ENCODE results near the gene KLF15. TPM values are rescaled to one million over a fixed set of nuclear protein-coding genes. Genes with fewer than 3 reads are reported as not detected.

The KLF15 gene
- total and polyA plus RNA-seq, 2 of the 4 experiments (the other 2 are of a cell fraction), result 0.18 to 0.24 TPM

DNA sequence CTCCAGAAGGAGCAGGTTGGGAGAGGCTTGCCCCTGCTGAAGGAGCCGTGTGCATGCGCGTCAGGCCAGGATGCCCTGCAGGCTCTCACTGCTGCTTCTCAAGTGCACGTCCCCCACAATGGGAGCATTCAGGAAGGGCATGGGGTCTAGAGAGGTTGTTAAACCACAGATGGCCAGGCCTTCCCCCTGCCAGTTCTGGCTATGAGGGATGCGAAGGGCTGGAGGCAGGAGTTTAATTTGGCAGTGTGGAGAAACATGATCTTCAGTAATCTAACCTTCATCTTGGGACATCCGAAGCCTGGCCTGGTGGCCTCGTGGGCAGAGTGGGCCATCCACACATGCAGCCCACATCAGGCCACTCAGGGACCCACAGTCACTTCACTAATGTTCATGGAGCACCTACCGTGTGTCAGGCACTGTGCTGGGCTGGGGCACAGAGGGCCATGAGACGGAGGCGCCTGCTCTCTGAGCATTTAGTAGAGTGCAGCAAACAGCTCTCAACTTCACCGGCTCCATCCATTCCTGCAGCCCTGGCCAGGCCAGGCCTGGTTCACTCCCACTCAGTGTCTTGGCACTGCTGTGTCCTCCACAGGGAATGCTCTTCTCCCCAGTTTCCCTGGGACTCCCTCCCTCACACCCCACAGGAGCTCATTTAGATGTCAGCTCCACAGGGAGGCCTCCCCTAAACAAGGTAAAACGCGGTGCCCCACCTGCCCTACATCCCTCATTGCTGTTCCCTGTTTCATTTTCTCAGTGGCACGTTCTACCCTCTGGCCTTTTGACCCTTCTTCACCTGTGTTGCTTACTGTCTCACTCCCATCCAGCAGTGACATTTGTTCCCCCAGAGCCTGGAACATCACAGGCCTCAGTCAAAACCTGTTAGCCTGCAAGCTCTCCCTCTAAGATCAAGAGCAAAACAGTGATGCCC, 41.5 kb upstream of the KLF15 start:
- no peak overlapping the region for H4K91ac ChIP-seq (ENCODE audit: insufficient read depth, low read depth, low read length)
- DNase-seq (no peak), ATAC-seq (ENCODE audit: low read depth) (no peak)
- H3K27me3 ChIP-seq (ENCODE audit: control insufficient read depth, insufficient read depth, low read length), result peaks cover 30% of the 10 kb centered on the region
- no peaks in the 10 kb centered on the region for H3K4me1 ChIP-seq (ENCODE audit: control insufficient read depth, insufficient read depth, low read length)
- 70% methylated on average over 5 of the region's 14 CpGs; no CpG with 5 or more reads in 1 of the 2 experiments for WGBS, 2 experiments (ENCODE audit: extremely low coverage in 2 of 2, insufficient read length in 1 of 2)
- no peak overlapping the region for H3K18ac ChIP-seq (ENCODE audit: low read depth, low read length)
- no peak overlapping the region for H4K8ac ChIP-seq (ENCODE audit: low read depth in 2 of 2, low read length in 2 of 2)
- no peak overlapping the region for H3K4ac ChIP-seq (ENCODE audit: low read depth, low read length)
- H4K20me1 ChIP-seq (ENCODE audit: insufficient read depth, low read length), result no peaks in the 10 kb centered on the region
- H3K56ac ChIP-seq (ENCODE audit: extremely low read depth, insufficient read depth, low read length), result no peak overlapping the region
- H2BK120ac ChIP-seq (ENCODE audit: low read depth, low read length), result no peak overlapping the region
- no peak overlapping the region for H2AFZ ChIP-seq (replicated peaks; ENCODE audit: low read length, poor library complexity)
- H3K9me3 ChIP-seq (ENCODE audit: control insufficient read depth, insufficient read depth, low read length), result no peaks in the 10 kb centered on the region
- intact Hi-C loops (cut with micrococcal nuclease) (no loop called here), in situ Hi-C loops (cut with MboI; ENCODE audit: low sequenced_read_pairs) (loop anchor here (10.0 to 25.0 kb wide), 2 partner anchors 154 to 436 kb away; partner anchors contain the start of gene ROPN1B), dilution Hi-C loops (cut with HindIII; ENCODE audit: low sequenced_read_pairs, unreplicated experiment) (no loop called here)
- no peak overlapping the region for H2AK9ac ChIP-seq (replicated peaks; ENCODE audit: low read depth, low read length, poor library complexity)
- no peak overlapping the region for H4K5ac ChIP-seq (ENCODE audit: low read depth, low read length)
- H2AK5ac ChIP-seq (ENCODE audit: low read depth, low read length), result no peak overlapping the region
- no peak overlapping the region for H3K4me3 ChIP-seq (ENCODE audit: insufficient read depth, low read depth, low read length)
- no peak overlapping the region for H3K14ac ChIP-seq (replicated peaks; ENCODE audit: low read depth, low read length)
- no peak overlapping the region for H3K27ac ChIP-seq (ENCODE audit: insufficient read depth, low read length)
- no peak overlapping the region for H3K23ac ChIP-seq (ENCODE audit: low read depth, low read length)
- no TSS peak for BruUV-seq (replicated peaks)
- TF ChIP-seq, protein P1, sequence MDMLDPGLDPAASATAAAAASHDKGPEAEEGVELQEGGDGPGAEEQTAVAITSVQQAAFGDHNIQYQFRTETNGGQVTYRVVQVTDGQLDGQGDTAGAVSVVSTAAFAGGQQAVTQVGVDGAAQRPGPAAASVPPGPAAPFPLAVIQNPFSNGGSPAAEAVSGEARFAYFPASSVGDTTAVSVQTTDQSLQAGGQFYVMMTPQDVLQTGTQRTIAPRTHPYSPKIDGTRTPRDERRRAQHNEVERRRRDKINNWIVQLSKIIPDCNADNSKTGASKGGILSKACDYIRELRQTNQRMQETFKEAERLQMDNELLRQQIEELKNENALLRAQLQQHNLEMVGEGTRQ (IDR thresholded peaks at IDR 0.05; ENCODE audit: low read depth, low read length), result no peak
- TF ChIP-seq, protein P2, sequence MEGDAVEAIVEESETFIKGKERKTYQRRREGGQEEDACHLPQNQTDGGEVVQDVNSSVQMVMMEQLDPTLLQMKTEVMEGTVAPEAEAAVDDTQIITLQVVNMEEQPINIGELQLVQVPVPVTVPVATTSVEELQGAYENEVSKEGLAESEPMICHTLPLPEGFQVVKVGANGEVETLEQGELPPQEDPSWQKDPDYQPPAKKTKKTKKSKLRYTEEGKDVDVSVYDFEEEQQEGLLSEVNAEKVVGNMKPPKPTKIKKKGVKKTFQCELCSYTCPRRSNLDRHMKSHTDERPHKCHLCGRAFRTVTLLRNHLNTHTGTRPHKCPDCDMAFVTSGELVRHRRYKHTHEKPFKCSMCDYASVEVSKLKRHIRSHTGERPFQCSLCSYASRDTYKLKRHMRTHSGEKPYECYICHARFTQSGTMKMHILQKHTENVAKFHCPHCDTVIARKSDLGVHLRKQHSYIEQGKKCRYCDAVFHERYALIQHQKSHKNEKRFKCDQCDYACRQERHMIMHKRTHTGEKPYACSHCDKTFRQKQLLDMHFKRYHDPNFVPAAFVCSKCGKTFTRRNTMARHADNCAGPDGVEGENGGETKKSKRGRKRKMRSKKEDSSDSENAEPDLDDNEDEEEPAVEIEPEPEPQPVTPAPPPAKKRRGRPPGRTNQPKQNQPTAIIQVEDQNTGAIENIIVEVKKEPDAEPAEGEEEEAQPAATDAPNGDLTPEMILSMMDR (conservative IDR thresholded peaks at IDR 0.05; ENCODE audit: low read depth, low read length), result no peak
- TF ChIP-seq RAD21 (IDR thresholded peaks at IDR 0.05; ENCODE audit: low read length) (no peak), ELK1 (IDR thresholded peaks at IDR 0.05; ENCODE audit: borderline replicate concordance, low read depth, low read length) (no peak), SMC3 (IDR thresholded peaks at IDR 0.05; ENCODE audit: low read depth, low read length) (no peak), CHD1 (IDR thresholded peaks at IDR 0.05; ENCODE audit: low read depth, low read length) (no peak), POLR2A (IDR thresholded peaks at IDR 0.05; ENCODE audit: low read depth, low read length) (no peak), CEBPB (IDR thresholded peaks at IDR 0.05; ENCODE audit: low read depth, low read length) (no peak), FOS (IDR thresholded peaks at IDR 0.05; ENCODE audit: low read depth, low read length) (no peak)
- ChIA-PET CTCF (no interaction called here), POLR2A (ENCODE audit: unreplicated experiment) (no interaction called here)
- no peaks in the 10 kb centered on the region for H3K79me1 ChIP-seq (ENCODE audit: low read depth in 1 of 2, low read length in 2 of 2)
- H3K9ac ChIP-seq (ENCODE audit: low read depth, low read length), result no peak overlapping the region
- no peak overlapping the region for H2BK5ac ChIP-seq (ENCODE audit: low read depth, low read length, poor library complexity, severe bottlenecking)
- no peaks in the 10 kb centered on the region for H3K36me3 ChIP-seq (ENCODE audit: control insufficient read depth, insufficient read depth, low read length)
- H3K4me2 ChIP-seq (ENCODE audit: low read depth, low read length), result no peak overlapping the region
- no peaks in the 10 kb centered on the region; the same call in 1 of the 2 replicates for H3K9me1 ChIP-seq (ENCODE audit: insufficient read depth, low read length)
- no peak overlapping the region for H2BK15ac ChIP-seq (ENCODE audit: low read depth, low read length)
- no peak overlapping the region for H2BK20ac ChIP-seq (ENCODE audit: low read depth, low read length)
